GM19035 (cell line): ENCODE results near the gene GRIA4.
A peak's percentile ranks its signal among the peaks of the same experiment; 100 is the strongest.
"Not testable (repeated sequence)": the region's sequence is repeated elsewhere in the genome, so short reads cannot be mapped to it uniquely, and the experiment has no call there.

Experiments used
- ATAC-seq: cut with Tn5 transposase; IDR thresholded peaks from one replicate; pipeline ENCODE4 v1.9.1; 2021; ENCODE audit not compliant: unreplicated experiment

Gene GRIA4

DNA sequence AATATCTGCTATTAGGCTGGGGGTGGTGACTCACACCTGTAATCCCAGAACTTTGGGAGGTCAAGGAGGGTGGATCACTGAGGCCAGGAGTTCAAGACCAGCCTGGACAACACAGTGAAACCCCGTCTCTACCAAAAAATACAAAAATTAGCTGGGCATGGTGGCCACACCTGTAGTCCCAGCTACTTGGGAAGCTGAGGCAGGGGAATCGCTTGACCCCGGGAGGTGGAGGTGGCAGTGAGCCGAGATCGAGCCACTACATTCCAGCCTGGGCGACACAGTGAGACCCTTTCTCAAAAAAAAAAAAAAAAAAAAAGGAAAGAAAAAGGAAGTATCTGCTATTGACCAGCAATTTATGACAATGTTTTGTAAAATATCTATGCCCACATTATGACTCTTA is 176.0 kb downstream of the GRIA4 start:
- not testable (repeated sequence) for ATAC-seq

DNA sequence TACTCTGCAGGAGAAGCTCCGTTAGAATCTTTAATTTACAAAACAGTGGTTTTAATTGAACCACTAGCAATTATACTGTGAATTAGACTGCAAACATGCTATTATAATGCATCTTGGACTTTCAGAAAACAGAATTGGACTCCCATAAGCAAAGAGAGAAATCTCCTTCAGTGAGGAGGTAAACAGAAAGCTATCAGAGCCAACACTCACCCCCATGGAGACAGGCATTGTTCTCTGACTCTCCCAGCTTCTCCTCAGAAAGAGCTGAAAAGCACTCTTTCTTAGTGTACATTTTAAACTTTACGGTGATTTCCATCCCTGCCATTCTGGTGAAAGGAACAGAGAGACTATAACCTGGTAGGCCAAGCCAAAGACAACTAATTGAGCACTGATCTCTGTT is 176.9 kb downstream of the GRIA4 start:
- no peak for ATAC-seq

DNA sequence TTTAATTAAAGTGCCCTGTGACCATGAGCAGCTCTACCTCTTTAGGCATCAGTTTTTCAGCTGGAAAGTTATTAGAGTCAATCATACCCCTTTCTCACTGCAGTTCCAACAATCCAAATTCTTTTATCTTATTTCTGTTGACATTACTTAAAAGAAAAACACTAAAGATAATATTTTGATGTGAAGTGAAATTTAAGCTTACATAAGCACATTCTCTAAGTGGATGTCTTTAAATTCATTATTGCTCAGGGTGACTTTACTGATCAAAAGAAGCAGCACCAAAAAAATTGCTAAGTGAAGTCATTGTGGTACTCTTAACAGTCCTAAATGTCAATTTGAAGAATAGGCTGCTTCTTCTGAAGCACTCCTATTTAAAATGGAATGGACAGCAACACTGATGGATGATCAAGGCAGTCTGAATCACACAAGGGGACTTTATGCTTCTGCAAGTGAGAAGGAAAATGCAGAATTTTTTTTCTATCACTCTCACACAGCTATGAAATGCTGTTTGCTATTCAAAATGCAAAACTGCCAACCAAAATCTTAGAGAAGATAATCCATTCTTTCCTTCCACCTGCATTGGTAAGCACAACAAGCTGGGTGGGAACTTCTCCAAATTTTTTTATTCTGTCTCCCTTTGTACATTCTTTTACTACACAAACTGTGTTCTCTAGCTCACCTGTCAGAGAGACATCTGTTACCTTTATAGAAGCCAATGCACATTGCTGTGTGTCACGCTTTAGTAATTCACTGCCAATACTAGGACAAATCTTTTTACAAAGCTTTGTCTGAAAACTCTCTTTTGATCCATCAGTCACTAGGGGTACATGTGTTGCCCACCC is 179.9 kb downstream of the GRIA4 start:
- ATAC-seq: no peak

GRCh38 chr11:105790840-105791239 is 181.0 kb downstream of the GRIA4 start:
- ATAC-seq: no peak

GRCh38 chr11:105793092-105793491 is 183.2 kb downstream of the GRIA4 start:
- ATAC-seq: no peak

- ATAC-seq: no peak
Measured at GRCh38 chr11:105799263-105799662, 189.4 kb downstream of the GRIA4 start.

DNA sequence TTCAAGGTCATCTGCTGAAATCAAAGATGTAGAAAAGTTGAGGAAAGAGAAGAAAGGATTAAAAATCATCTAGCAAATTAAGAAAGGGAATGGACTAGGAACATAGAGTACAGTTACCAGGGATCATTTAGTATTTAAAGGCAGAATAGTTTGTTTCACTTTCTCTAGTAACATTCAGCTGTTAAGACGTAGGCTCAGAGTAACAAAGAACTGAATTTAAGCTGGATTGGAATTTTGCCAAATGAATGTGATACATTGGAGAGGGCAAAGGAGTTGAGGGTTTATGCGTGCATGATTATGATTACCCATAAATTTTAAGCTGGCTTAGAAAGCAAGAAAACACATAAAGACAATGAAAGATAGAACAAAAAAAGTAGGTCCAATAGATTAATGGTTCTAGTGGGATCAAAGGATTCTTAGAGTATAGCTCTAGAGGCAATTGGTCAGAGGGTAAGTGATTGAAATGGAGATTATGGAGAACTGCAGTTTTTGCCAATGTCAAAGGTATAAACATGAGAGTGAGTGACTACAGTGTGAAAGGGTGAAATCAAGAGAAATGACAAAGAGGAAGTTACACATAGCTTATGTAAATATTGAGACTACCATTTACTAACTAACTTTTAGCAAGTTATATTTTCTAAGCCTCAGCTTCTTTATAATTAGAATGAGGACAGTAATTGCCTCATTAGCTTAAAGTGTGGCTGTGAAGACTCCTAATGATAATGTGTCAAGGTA is 190.0 kb downstream of the GRIA4 start:
- ATAC-seq: no peak

DNA sequence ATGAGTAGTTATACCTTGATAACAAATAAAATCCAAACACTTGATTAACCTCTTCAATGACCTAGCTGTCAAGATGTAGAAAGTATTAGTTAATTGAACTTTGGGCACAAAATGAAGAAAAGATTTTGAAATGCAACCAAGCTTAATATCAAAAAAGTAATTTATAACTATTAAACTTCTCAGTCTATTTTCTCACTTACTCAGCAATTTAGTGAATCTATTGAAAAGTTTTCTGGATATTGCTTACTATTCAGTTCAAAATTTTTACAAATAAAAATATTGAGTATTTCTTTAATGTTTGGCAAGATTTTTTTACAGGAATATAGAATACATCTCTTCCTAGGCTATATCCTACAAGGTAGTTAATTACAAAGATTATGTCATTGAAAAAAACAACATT is 192.5 kb downstream of the GRIA4 start:
- ATAC-seq: no peak

DNA sequence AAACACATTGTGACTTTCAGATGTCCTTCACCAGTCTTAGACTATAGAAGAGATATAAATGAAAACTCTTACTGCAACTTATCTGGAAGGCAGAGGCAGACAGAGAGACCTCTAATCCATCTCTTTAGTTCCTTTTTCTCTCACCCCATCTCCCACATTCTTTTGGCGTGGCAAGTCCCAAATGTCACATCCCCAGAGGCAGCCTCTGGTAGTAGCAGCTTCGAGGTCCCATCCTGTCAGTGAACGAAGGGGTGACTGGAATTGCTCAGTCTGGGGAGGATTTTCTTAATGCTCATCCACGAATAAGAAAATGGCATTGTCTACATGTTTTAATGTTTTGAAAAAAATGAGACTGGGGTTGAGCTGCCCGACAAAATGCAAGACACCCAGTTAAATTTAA is 201.4 kb downstream of the GRIA4 start:
- ATAC-seq: no peak

DNA sequence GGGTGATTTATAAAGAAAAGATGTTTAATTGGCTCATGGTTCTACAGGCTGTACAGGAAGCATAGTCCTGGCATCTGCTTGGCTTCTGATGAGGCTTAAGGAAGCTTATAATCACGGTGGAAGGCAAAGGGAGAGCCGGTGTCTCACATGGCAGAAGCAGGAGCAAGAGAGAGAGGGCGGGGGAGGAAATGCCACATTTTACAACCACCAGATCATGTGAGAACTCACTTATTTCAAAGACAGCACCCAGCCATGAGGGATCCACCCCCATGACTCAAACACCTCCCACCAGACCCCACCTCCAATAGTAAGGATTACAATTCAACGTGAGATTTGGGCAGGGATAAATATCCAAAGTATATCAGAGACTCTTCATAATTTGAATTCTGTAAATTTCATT is 211.5 kb downstream of the GRIA4 start:
- ATAC-seq: no peak

- no peak for ATAC-seq
Measured at GRCh38 chr11:105821781-105822180, 211.9 kb downstream of the GRIA4 start.

GRCh38 chr11:105823495-105824033 is 213.7 kb downstream of the GRIA4 start:
- no peak for ATAC-seq

DNA sequence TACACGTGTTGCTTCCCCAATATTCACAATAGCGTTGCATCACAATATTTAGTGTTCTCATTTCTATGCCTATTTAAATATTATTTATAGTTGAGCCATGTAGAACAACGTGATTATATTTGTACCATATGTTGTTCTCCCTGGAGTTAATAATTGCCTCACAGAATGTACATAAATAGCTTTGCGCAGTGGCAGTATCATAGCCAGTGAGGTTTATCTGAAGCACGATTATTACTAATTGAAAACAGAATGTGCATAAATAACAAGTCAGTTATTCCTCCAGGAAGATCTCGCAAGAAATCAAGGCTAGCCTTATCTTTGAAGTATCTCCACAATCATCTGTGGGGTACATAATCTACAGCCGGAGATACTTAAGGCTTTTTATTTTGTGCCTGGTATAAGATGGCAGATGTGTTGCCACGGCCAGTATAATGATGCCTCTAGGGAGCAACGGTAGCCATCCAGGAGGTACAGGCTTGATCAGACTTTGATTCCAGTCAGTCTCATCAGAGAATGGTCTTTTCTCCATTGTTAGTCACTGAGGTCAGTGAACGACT is 214.7 kb downstream of the GRIA4 start:
- no peak for ATAC-seq

DNA sequence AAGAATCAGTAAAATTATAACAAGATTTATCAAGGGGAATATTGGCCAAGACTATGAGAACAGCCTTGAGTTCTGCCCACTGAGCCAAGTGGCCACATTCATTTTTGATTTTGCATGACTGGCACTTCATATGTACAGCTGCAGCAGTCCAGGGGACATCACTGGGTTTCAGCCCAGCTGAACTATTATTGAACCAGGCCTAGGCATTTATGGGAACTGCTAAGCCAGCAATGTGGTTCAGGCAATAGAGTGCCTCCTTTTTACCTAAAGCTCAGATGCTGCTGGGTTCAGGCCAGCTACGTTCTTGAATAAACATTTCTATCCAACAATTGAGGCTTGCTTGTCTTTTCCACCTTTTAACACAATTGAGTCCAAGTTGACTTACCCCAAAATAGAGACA is 215.3 kb downstream of the GRIA4 start:
- ATAC-seq: no peak

GRCh38 chr11:105827906-105828305 is 218.0 kb downstream of the GRIA4 start:
- no peak for ATAC-seq

DNA sequence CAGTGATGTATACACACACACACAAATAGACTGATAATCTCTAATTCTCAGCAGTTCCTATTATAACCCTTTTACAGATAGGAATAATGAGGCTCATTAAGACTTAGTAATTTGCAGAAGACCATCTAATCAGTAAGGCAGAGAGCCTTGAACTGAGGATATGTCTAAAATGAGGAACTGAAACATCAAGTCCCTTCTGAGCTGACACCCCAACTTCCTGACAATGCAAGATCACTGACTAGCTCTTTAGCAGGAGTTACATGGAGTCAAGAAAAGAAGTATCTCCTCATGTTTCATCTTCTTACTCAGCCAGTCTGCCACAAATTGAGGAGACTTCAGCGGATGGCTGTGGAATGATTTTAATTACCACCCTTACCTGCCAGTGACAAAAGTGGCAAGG is 219.2 kb downstream of the GRIA4 start:
- ATAC-seq: peak; percentile 97

DNA sequence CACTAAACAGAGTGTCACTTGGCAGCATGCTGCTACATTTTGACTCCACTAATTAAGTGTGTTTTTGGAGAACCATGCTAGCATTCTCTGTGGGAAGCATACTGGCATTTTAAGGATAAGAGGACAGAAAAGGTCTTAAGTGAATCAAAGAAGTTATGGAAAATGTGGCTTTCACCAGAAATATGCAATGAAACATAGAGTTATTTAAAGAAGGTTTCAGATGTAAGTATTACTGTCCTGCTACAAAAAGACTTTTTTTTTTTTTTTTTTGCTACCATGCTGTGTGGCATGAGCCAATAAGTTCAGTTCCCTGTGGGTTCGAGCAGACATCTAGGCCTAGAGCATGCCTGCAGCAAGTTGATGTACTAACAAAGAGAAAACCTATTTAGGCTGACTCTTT is 224.6 kb downstream of the GRIA4 start:
- no peak for ATAC-seq

DNA sequence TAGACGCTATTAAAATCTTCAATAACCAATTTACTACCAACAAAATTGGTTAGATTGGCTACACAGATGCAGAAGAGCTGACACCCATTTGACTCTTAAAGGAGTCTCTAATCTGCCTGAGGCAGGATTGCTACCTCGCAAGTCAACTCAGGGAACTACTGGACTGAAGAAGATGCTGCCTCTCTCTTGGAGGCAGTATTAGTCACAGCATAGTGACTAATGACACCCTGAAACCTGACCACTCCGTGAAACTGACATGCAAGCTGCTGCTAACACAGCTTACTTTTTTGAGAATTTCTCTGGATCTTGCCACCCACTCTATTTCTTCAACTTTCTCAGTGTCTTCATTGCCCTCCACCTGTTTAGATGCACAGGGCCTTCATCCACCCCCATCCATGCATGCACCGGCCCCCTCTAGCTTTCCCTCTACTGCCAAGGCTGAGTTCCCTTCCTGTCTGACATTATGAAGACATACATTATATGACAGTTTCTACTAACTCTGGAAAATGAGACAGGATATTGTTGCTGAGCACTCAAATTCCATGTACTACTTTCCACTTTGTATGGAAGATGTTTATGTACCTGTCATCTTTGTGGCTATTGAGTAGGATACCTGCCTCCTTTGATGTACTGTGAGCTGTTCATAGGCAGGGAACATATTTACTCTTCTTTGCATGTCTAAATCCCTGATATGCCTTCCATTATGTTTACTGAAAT is 229.0 kb downstream of the GRIA4 start:
- ATAC-seq: no peak

- no peak for ATAC-seq
Measured at GRCh38 chr11:105840391-105840790, 230.5 kb downstream of the GRIA4 start.

DNA sequence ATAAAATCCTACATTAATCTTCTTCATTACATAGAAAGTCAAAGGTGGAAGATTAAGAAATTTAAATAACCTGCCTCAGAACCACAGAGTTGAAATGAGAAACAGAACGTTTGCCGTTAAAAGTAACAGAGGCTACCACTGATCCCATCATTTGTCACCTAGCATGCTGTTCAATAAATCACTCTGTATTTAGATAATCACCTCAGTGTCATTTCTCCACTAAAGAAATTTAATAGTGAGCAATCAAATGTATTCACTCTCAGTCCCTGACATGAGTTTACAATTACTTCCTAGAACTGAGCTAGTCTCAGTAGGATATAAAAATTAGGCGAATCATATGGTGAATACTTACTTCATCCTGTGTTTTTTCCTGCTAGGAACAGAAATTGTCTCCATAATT is 242.5 kb downstream of the GRIA4 start:
- ATAC-seq: no peak

DNA sequence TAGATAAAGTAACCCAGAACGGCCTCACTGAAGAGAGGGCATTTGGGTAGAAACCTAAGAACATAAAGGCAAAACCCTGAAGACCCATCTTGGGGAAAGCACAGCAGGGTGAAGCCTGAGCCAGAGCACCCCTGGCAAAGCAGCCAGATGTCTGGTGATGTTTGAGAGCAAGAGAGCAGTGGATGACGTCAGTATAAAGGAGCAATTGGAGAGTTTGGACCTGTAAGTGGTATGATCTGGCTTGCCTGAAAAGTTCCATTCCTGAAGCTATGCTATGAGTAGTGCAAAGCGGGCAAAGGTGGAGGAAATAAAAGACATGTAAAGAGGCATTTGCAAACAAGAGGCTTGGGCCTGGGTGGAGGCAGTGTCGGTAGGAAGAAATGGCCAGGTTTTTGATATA is 244.4 kb downstream of the GRIA4 start:
- ATAC-seq: no peak
